ENCODE measurements around the gene SLC35F3. TPM values are rescaled to one million over a fixed set of nuclear protein-coding genes. Genes with fewer than 3 reads are reported as not detected.
"Not testable (repeated sequence)": the region's sequence is repeated elsewhere in the genome, so short reads cannot be mapped to it uniquely, and the experiment has no call there.

Gene SLC35F3
- total RNA-seq, 1 donor from 2014 or later: 0.52 TPM

GRCh38 chr1:234108921-234109320 is 204.4 kb downstream of the SLC35F3 start:
- H3K9me3 ChIP-seq (ENCODE audit: control insufficient read depth in 3 of 3, low read length in 3 of 3): no peaks in the 10 kb centered on the region
- H3K27ac ChIP-seq (ENCODE audit: low read depth, low read length): no peak overlapping the region
- H3K4me1 ChIP-seq (ENCODE audit: control insufficient read depth in 3 of 3, insufficient read depth in 3 of 3, low read length in 3 of 3): no peaks in the 10 kb centered on the region
- H3K36me3 ChIP-seq (ENCODE audit: control insufficient read depth in 3 of 3, insufficient read depth in 3 of 3, low read length in 3 of 3): no peaks in the 10 kb centered on the region
- H3K4me3 ChIP-seq (ENCODE audit: low read length in 3 of 3): no peak overlapping the region
- no peak overlapping the region for H3K9ac ChIP-seq (ENCODE audit: low read depth in 1 of 3, low read length in 3 of 3)
- peaks cover 0 to 4% (median 2%) of the 10 kb centered on the region in 3 donors for H3K27me3 ChIP-seq (ENCODE audit: control insufficient read depth in 3 of 3, insufficient read depth in 3 of 3, low read length in 3 of 3)

GRCh38 chr1:234109840-234110239 is 205.4 kb downstream of the SLC35F3 start:
- Histone ChIP-seq H3K9me3 (ENCODE audit: control insufficient read depth in 3 of 3, low read length in 3 of 3) (no peaks in the 10 kb centered on the region), H3K4me3 (ENCODE audit: low read length in 3 of 3) (no peak overlapping the region), H3K36me3 (ENCODE audit: control insufficient read depth in 3 of 3, insufficient read depth in 3 of 3, low read length in 3 of 3) (no peaks in the 10 kb centered on the region), H3K27ac (ENCODE audit: low read depth, low read length) (no peak overlapping the region), H3K27me3 (ENCODE audit: control insufficient read depth in 3 of 3, insufficient read depth in 3 of 3, low read length in 3 of 3) (peaks cover 0 to 4% (median 3%) of the 10 kb centered on the region in 3 donors), H3K9ac (ENCODE audit: low read depth in 1 of 3, low read length in 3 of 3) (no peak overlapping the region), H3K4me1 (ENCODE audit: control insufficient read depth in 3 of 3, insufficient read depth in 3 of 3, low read length in 3 of 3) (no peaks in the 10 kb centered on the region)

- Histone ChIP-seq H3K36me3 (ENCODE audit: control insufficient read depth in 3 of 3, insufficient read depth in 3 of 3, low read length in 3 of 3) (no peaks in the 10 kb centered on the region), H3K9ac (ENCODE audit: low read depth in 1 of 3, low read length in 3 of 3) (peak overlapping the region in 1 of 3 donors; percentile 3), H3K4me1 (ENCODE audit: control insufficient read depth in 3 of 3, insufficient read depth in 3 of 3, low read length in 3 of 3) (no peaks in the 10 kb centered on the region), H3K9me3 (ENCODE audit: control insufficient read depth in 3 of 3, low read length in 3 of 3) (no peaks in the 10 kb centered on the region), H3K27ac (ENCODE audit: low read depth, low read length) (no peak overlapping the region), H3K4me3 (ENCODE audit: low read length in 3 of 3) (no peak overlapping the region), H3K27me3 (ENCODE audit: control insufficient read depth in 3 of 3, insufficient read depth in 3 of 3, low read length in 3 of 3) (peaks cover 3 to 4% (median 4%) of the 10 kb centered on the region in 3 donors)
Measured at GRCh38 chr1:234111458-234112142, 207.1 kb downstream of the SLC35F3 start.

GRCh38 chr1:234114648-234115307 is 210.3 kb downstream of the SLC35F3 start:
- H3K4me1 ChIP-seq (ENCODE audit: control insufficient read depth in 3 of 3, insufficient read depth in 3 of 3, low read length in 3 of 3): no peaks in the 10 kb centered on the region
- H3K27ac ChIP-seq (ENCODE audit: low read depth, low read length): no peak overlapping the region
- H3K9ac ChIP-seq (ENCODE audit: low read depth in 1 of 3, low read length in 3 of 3): no peak overlapping the region
- H3K4me3 ChIP-seq (ENCODE audit: low read length in 3 of 3): no peak overlapping the region
- H3K9me3 ChIP-seq (ENCODE audit: control insufficient read depth in 3 of 3, low read length in 3 of 3): no peaks in the 10 kb centered on the region
- no peaks in the 10 kb centered on the region for H3K36me3 ChIP-seq (ENCODE audit: control insufficient read depth in 3 of 3, insufficient read depth in 3 of 3, low read length in 3 of 3)
- peaks cover 3 to 4% (median 4%) of the 10 kb centered on the region in 3 donors for H3K27me3 ChIP-seq (ENCODE audit: control insufficient read depth in 3 of 3, insufficient read depth in 3 of 3, low read length in 3 of 3)

GRCh38 chr1:234118911-234119310 is 214.4 kb downstream of the SLC35F3 start:
- no peaks in the 10 kb centered on the region for H3K9me3 ChIP-seq (ENCODE audit: control insufficient read depth in 3 of 3, low read length in 3 of 3)
- H3K27me3 ChIP-seq (ENCODE audit: control insufficient read depth in 3 of 3, insufficient read depth in 3 of 3, low read length in 3 of 3): peaks cover 3 to 4% (median 3%) of the 10 kb centered on the region in 3 donors
- no peaks in the 10 kb centered on the region for H3K4me1 ChIP-seq (ENCODE audit: control insufficient read depth in 3 of 3, insufficient read depth in 3 of 3, low read length in 3 of 3)
- no peaks in the 10 kb centered on the region for H3K36me3 ChIP-seq (ENCODE audit: control insufficient read depth in 3 of 3, insufficient read depth in 3 of 3, low read length in 3 of 3)
- H3K27ac ChIP-seq (ENCODE audit: low read depth, low read length): no peak overlapping the region
- no peak overlapping the region for H3K4me3 ChIP-seq (ENCODE audit: low read length in 3 of 3)
- H3K9ac ChIP-seq (ENCODE audit: low read depth in 1 of 3, low read length in 3 of 3): no peak overlapping the region

- Histone ChIP-seq H3K9me3 (ENCODE audit: control insufficient read depth in 3 of 3, low read length in 3 of 3) (no peaks in the 10 kb centered on the region), H3K36me3 (ENCODE audit: control insufficient read depth in 3 of 3, insufficient read depth in 3 of 3, low read length in 3 of 3) (no peaks in the 10 kb centered on the region), H3K9ac (ENCODE audit: low read depth in 1 of 3, low read length in 3 of 3) (no peak overlapping the region), H3K27ac (ENCODE audit: low read depth, low read length) (no peak overlapping the region), H3K4me3 (ENCODE audit: low read length in 3 of 3) (no peak overlapping the region), H3K4me1 (ENCODE audit: control insufficient read depth in 3 of 3, insufficient read depth in 3 of 3, low read length in 3 of 3) (no peaks in the 10 kb centered on the region), H3K27me3 (ENCODE audit: control insufficient read depth in 3 of 3, insufficient read depth in 3 of 3, low read length in 3 of 3) (peaks cover 3 to 4% (median 4%) of the 10 kb centered on the region in 3 donors)
Measured at GRCh38 chr1:234119431-234119830, 215.0 kb downstream of the SLC35F3 start.

GRCh38 chr1:234120327-234120944 is 216.0 kb downstream of the SLC35F3 start:
- Histone ChIP-seq H3K27me3 (ENCODE audit: control insufficient read depth in 3 of 3, insufficient read depth in 3 of 3, low read length in 3 of 3) (peaks cover 8 to 11% (median 11%) of the 10 kb centered on the region in 3 donors), H3K4me1 (ENCODE audit: control insufficient read depth in 3 of 3, insufficient read depth in 3 of 3, low read length in 3 of 3) (no peaks in the 10 kb centered on the region), H3K36me3 (ENCODE audit: control insufficient read depth in 3 of 3, insufficient read depth in 3 of 3, low read length in 3 of 3) (no peaks in the 10 kb centered on the region), H3K9me3 (ENCODE audit: control insufficient read depth in 3 of 3, low read length in 3 of 3) (no peaks in the 10 kb centered on the region), H3K9ac (ENCODE audit: low read depth in 1 of 3, low read length in 3 of 3) (no peak overlapping the region), H3K27ac (ENCODE audit: low read depth, low read length) (no peak overlapping the region), H3K4me3 (ENCODE audit: low read length in 3 of 3) (no peak overlapping the region)

- H3K9ac ChIP-seq (ENCODE audit: low read depth in 1 of 3, low read length in 3 of 3); H3K9me3 ChIP-seq (ENCODE audit: control insufficient read depth in 3 of 3, low read length in 3 of 3); H3K27ac ChIP-seq (ENCODE audit: low read depth, low read length); H3K36me3 ChIP-seq (ENCODE audit: control insufficient read depth in 3 of 3, insufficient read depth in 3 of 3, low read length in 3 of 3); H3K4me3 ChIP-seq (ENCODE audit: low read length in 3 of 3); H3K4me1 ChIP-seq (ENCODE audit: control insufficient read depth in 3 of 3, insufficient read depth in 3 of 3, low read length in 3 of 3): not testable (repeated sequence)
- H3K27me3 ChIP-seq (ENCODE audit: control insufficient read depth in 3 of 3, insufficient read depth in 3 of 3, low read length in 3 of 3): peaks cover 12 to 17% (median 14%) of the 10 kb centered on the region in 3 donors
Measured at GRCh38 chr1:234121659-234122058, 217.2 kb downstream of the SLC35F3 start.

- H3K4me1 ChIP-seq (ENCODE audit: control insufficient read depth in 3 of 3, insufficient read depth in 3 of 3, low read length in 3 of 3); H3K9ac ChIP-seq (ENCODE audit: low read depth in 1 of 3, low read length in 3 of 3); H3K9me3 ChIP-seq (ENCODE audit: control insufficient read depth in 3 of 3, low read length in 3 of 3); H3K27ac ChIP-seq (ENCODE audit: low read depth, low read length); H3K4me3 ChIP-seq (ENCODE audit: low read length in 3 of 3); H3K36me3 ChIP-seq (ENCODE audit: control insufficient read depth in 3 of 3, insufficient read depth in 3 of 3, low read length in 3 of 3): not testable (repeated sequence)
- peaks cover 14 to 17% (median 14%) of the 10 kb centered on the region in 3 donors for H3K27me3 ChIP-seq (ENCODE audit: control insufficient read depth in 3 of 3, insufficient read depth in 3 of 3, low read length in 3 of 3)
Measured at GRCh38 chr1:234122571-234122970, 218.1 kb downstream of the SLC35F3 start.

- H3K36me3 ChIP-seq (ENCODE audit: control insufficient read depth in 3 of 3, insufficient read depth in 3 of 3, low read length in 3 of 3): no peaks in the 10 kb centered on the region
- H3K27me3 ChIP-seq (ENCODE audit: control insufficient read depth in 3 of 3, insufficient read depth in 3 of 3, low read length in 3 of 3): peaks cover 22 to 23% (median 22%) of the 10 kb centered on the region in 3 donors
- no peaks in the 10 kb centered on the region for H3K9me3 ChIP-seq (ENCODE audit: control insufficient read depth in 3 of 3, low read length in 3 of 3)
- no peak overlapping the region for H3K9ac ChIP-seq (ENCODE audit: low read depth in 1 of 3, low read length in 3 of 3)
- no peaks in the 10 kb centered on the region for H3K4me1 ChIP-seq (ENCODE audit: control insufficient read depth in 3 of 3, insufficient read depth in 3 of 3, low read length in 3 of 3)
- H3K27ac ChIP-seq (ENCODE audit: low read depth, low read length): no peak overlapping the region
- no peak overlapping the region for H3K4me3 ChIP-seq (ENCODE audit: low read length in 3 of 3)
Measured at GRCh38 chr1:234123867-234124266, 219.4 kb downstream of the SLC35F3 start.
